Measurements from ENCODE around the gene SEC16A. TPM values are rescaled to one million over a fixed set of nuclear protein-coding genes. Genes with fewer than 3 reads are reported as not detected.
"Not testable (repeated sequence)": the region's sequence is repeated elsewhere in the genome, so short reads cannot be mapped to it uniquely, and the experiment has no call there.

Gene SEC16A
- total RNA-seq, 1 donor from 2014 or later: 79.2 TPM

GRCh38 chr9:136418182-136419091 lies 64.4 kb downstream of the SEC16A start:
- Mint-ChIP-seq H3K27me3 (no peaks in the 10 kb centered on the region), H3K4me1 (peaks cover 2% of the 10 kb centered on the region), H3K9me3 (no peaks in the 10 kb centered on the region), H3K4me3 (no peak overlapping the region), H3K27ac (no peak overlapping the region), H3K36me3 (ENCODE audit: low read depth) (peaks cover 51% of the 10 kb centered on the region)
- no peak for DNase-seq
- intact Hi-C loops (cut with micrococcal nuclease): no loop called here

- DNase-seq: no peak
- Mint-ChIP-seq H3K27ac (no peak overlapping the region), H3K9me3 (no peaks in the 10 kb centered on the region), H3K4me1 (peaks cover 11% of the 10 kb centered on the region), H3K27me3 (no peaks in the 10 kb centered on the region), H3K36me3 (ENCODE audit: low read depth) (peaks cover 58% of the 10 kb centered on the region), H3K4me3 (no peak overlapping the region)
- intact Hi-C loops (cut with micrococcal nuclease): no loop called here
Observed at GRCh38 chr9:136416914-136417313, 65.9 kb downstream of the SEC16A start.

DNA sequence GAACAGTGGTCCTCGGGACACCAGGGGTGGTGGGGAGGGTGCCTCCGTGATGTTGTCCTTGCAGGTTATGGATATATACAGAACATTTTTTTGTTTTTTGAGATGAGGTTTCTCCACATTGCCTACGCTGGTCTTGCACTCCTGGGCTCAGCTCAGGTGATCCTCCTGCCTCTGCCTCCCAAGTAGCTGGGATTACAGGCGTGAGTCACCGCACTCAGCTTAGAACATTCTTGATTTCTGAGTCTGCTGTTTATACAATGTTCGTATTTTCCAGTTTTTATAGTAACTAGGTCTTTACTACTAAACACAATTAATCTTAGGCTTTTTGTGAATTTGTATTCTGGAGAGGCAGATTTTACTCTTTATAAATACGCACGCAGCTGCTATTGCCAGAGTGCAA lies 66.4 kb downstream of the SEC16A start:
- no peak for DNase-seq
- H3K4me3 Mint-ChIP-seq: no peak overlapping the region
- H3K27me3 Mint-ChIP-seq: no peaks in the 10 kb centered on the region
- peaks cover 13% of the 10 kb centered on the region for H3K4me1 Mint-ChIP-seq
- intact Hi-C loops (cut with micrococcal nuclease): no loop called here
- no peak overlapping the region for H3K27ac Mint-ChIP-seq
- H3K9me3 Mint-ChIP-seq: no peaks in the 10 kb centered on the region
- peaks cover 59% of the 10 kb centered on the region for H3K36me3 Mint-ChIP-seq (ENCODE audit: low read depth)

- no peak for DNase-seq
- no peaks in the 10 kb centered on the region for H3K27me3 Mint-ChIP-seq
- H3K4me3 Mint-ChIP-seq: no peak overlapping the region
- peaks cover 58% of the 10 kb centered on the region for H3K36me3 Mint-ChIP-seq (ENCODE audit: low read depth)
- no peaks in the 10 kb centered on the region for H3K9me3 Mint-ChIP-seq
- H3K4me1 Mint-ChIP-seq: peaks cover 34% of the 10 kb centered on the region
- H3K27ac Mint-ChIP-seq: peak overlapping the region; percentile 26
- intact Hi-C loops (cut with micrococcal nuclease): loop anchor here (5.0 kb wide), 2 partner anchors 134 to 166 kb away; partner anchors contain the start of genes NOTCH1 and QSOX2
Observed at GRCh38 chr9:136412962-136413361, 69.9 kb downstream of the SEC16A start.

DNA sequence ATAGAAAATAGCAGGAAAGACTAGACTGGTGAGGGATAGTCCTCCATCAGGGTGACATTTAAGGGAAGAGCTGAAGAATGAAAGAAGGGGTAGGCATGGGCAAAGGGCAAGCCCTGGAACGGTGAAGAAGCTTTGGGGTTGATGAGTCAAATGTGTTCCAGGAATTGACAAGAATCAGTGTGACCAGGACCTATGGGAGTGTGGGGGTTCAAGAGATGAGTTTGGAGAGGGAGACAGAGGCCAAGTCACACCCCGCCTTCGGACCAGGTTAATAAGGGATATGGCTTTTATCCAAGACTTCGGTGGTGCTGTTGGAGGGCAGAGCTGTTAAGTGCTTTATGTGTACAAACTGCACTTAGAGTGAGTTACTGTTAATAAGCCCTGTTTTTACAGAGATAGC lies 71.5 kb downstream of the SEC16A start:
- no peaks in the 10 kb centered on the region for H3K27me3 Mint-ChIP-seq
- H3K9me3 Mint-ChIP-seq: no peaks in the 10 kb centered on the region
- intact Hi-C loops (cut with micrococcal nuclease): loop anchor here (2.0 to 5.0 kb wide), 3 partner anchors 27 to 164 kb away; partner anchors contain the start of genes INPP5E, NOTCH1 and QSOX2
- DNase-seq: no peak
- peak overlapping the region; percentile 93 for H3K4me3 Mint-ChIP-seq
- peaks cover 57% of the 10 kb centered on the region for H3K36me3 Mint-ChIP-seq (ENCODE audit: low read depth)
- H3K4me1 Mint-ChIP-seq: peaks cover 37% of the 10 kb centered on the region
- peak overlapping the region; percentile 92 for H3K27ac Mint-ChIP-seq

DNA sequence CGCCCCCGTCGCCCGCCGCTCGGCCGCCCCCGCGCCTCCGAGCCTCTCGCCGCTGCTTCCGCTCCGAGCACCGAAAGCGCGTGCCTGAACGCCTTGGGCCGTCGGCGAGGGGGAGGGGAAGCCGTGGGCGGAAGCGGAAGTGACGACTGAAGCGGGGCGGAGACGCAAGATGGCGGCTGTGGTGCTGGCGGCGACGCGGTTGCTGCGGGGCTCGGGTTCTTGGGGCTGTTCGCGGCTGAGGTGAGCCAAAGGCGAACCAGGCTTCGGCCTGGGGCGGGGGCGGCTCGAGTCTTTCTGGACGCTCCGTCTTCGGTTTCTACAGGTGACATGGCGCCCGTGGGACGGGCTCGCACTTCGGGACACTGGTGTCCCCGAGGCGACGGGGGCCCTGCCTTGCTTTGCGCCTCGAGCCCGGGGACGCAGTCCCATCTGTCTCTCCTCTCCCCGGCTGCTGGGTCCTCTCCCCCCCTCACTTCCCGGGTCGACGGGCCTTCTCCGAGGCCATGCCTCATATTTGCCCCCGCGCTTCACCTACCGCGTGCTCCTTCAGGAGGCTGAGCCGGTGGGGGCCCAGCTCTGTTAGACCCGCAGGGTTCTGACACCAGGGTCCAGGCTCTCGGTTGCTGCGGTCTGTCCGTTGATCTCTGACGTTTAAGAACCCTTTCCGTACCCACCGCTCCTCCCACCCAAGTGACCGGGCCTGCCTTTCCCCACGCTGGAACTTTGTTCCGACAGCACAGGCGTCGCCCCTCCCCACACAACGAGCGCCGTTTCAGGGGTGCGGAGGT lies 72.1 kb downstream of the SEC16A start, which contains the start of the genes ENTR1 and PMPCA:
Gene ENTR1, minus strand, starts transcription at position 115 of the 788 bp plus-strand sequence. CDS start 217 bp downstream, outside the sequence.
Gene PMPCA, plus strand, starts transcription at position 159 of the 788 bp plus-strand sequence. Its CDS starts 11 bp downstream, at position 170.
- peak; percentile 99 for DNase-seq
- H3K9me3 Mint-ChIP-seq: no peaks in the 10 kb centered on the region
- intact Hi-C loops (cut with micrococcal nuclease): loop anchor here (1.0 to 5.0 kb wide), 4 partner anchors 10 to 163 kb away; partner anchors contain the start of genes INPP5E, NOTCH1, QSOX2 and SNAPC4
- H3K27ac Mint-ChIP-seq: peak within 1 kb of the TSS; percentile 95
- H3K27me3 Mint-ChIP-seq: no peaks in the 10 kb centered on the region
- H3K36me3 Mint-ChIP-seq (ENCODE audit: low read depth): peaks cover 55% of the 10 kb centered on the region
- H3K4me1 Mint-ChIP-seq: peaks cover 40% of the 10 kb centered on the region
- peak within 1 kb of the TSS; percentile 94 for H3K4me3 Mint-ChIP-seq

- intact Hi-C loops (cut with micrococcal nuclease): loop anchor here (1.0 to 5.0 kb wide), 4 partner anchors 10 to 163 kb away; partner anchors contain the start of genes INPP5E, NOTCH1, QSOX2 and SNAPC4
- peaks cover 43% of the 10 kb centered on the region for H3K4me1 Mint-ChIP-seq
- peaks cover 62% of the 10 kb centered on the region for H3K36me3 Mint-ChIP-seq (ENCODE audit: low read depth)
- H3K27me3 Mint-ChIP-seq: no peaks in the 10 kb centered on the region
- no peaks in the 10 kb centered on the region for H3K9me3 Mint-ChIP-seq
- peak overlapping the region; percentile 94 for H3K4me3 Mint-ChIP-seq
- peak overlapping the region; percentile 95 for H3K27ac Mint-ChIP-seq
- DNase-seq: peak; percentile 78
Observed at GRCh38 chr9:136409557-136410455, 73.0 kb downstream of the SEC16A start.

DNA sequence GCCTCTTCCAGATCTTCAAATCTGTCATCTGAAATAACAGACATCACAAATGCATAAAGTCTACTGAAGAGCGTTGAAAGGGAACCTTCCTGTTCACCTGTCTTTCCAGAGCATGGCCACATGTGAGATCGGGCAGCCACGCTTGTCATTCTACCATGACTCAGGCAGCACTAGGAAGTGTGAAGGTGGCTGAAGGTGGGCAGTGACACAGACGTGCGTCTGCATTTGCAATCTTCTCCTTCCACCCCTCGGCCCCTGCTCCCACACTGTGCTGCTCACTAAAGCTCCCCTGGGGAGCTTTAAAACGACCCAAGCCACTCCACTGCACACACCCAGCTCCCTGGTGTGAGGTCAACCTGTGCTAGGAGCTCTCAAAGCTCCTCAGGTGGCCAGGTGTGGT lies 74.9 kb downstream of the SEC16A start:
- intact Hi-C loops (cut with micrococcal nuclease): no loop called here
- Mint-ChIP-seq H3K27me3 (no peaks in the 10 kb centered on the region), H3K27ac (no peak overlapping the region), H3K4me1 (peaks cover 53% of the 10 kb centered on the region), H3K9me3 (no peaks in the 10 kb centered on the region), H3K4me3 (peak overlapping the region; percentile 16), H3K36me3 (ENCODE audit: low read depth) (peaks cover 60% of the 10 kb centered on the region)
- DNase-seq: no peak

- Mint-ChIP-seq H3K4me1 (peaks cover 52% of the 10 kb centered on the region), H3K36me3 (ENCODE audit: low read depth) (peaks cover 58% of the 10 kb centered on the region)
- H3K27me3 Mint-ChIP-seq; intact Hi-C loops (cut with micrococcal nuclease); DNase-seq; H3K4me3 Mint-ChIP-seq; H3K9me3 Mint-ChIP-seq; H3K27ac Mint-ChIP-seq: not testable (repeated sequence)
Observed at GRCh38 chr9:136407061-136407460, 75.8 kb downstream of the SEC16A start.

DNA sequence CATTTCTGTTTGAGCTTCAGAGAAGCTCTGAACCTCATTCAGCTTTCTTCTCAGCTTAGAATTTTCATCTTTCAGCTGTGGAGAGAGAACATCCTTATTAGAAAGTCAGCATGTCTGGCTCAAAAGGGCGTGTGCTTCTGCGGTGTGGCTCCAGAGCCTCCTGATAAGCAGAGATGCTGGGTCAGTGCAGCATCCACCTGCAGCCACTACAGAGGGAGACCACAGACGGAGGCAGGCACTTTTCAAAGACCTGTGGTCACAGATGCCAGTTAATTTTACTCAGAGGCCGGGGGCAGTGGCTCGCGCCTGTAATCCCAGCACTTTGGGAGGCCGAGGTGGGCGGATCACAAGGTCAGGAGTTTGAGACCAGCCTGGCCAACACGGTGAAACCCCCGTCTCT lies 76.9 kb downstream of the SEC16A start:
- H3K27me3 Mint-ChIP-seq; H3K4me3 Mint-ChIP-seq; intact Hi-C loops (cut with micrococcal nuclease); H3K9me3 Mint-ChIP-seq; H3K27ac Mint-ChIP-seq; DNase-seq: not testable (repeated sequence)
- Mint-ChIP-seq H3K4me1 (peaks cover 49% of the 10 kb centered on the region), H3K36me3 (ENCODE audit: low read depth) (peaks cover 56% of the 10 kb centered on the region)

GRCh38 chr9:136405481-136405880 lies 77.4 kb downstream of the SEC16A start:
- H3K36me3 Mint-ChIP-seq (ENCODE audit: low read depth): peaks cover 56% of the 10 kb centered on the region
- H3K27me3 Mint-ChIP-seq: no peaks in the 10 kb centered on the region
- intact Hi-C loops (cut with micrococcal nuclease): no loop called here
- no peak overlapping the region for H3K27ac Mint-ChIP-seq
- no peak overlapping the region for H3K4me3 Mint-ChIP-seq
- no peak for DNase-seq
- no peaks in the 10 kb centered on the region for H3K9me3 Mint-ChIP-seq
- H3K4me1 Mint-ChIP-seq: peaks cover 50% of the 10 kb centered on the region

- Mint-ChIP-seq H3K27me3 (no peaks in the 10 kb centered on the region), H3K4me3 (peak overlapping the region; percentile 80), H3K9me3 (no peaks in the 10 kb centered on the region), H3K36me3 (ENCODE audit: low read depth) (peaks cover 53% of the 10 kb centered on the region), H3K4me1 (peaks cover 48% of the 10 kb centered on the region), H3K27ac (peak overlapping the region; percentile 86)
- intact Hi-C loops (cut with micrococcal nuclease): loop anchor here (5.0 kb wide), 1 partner anchor 78 kb away; the partner anchor contains the start of gene SEC16A
- DNase-seq: no peak
Observed at GRCh38 chr9:136404801-136405136, 78.1 kb downstream of the SEC16A start.
